HG03108 (cell line): ENCODE data around the gene TLX3.
A peak's percentile ranks its signal among the peaks of the same experiment; 100 is the strongest.
"Not testable (repeated sequence)": the region's sequence is repeated elsewhere in the genome, so short reads cannot be mapped to it uniquely, and the experiment has no call there.

ENCODE experiments used
- ATAC-seq: cut with Tn5 transposase; IDR thresholded peaks from one replicate; pipeline ENCODE4 v1.9.1; 2021; ENCODE audit warnings: moderate library complexity; ENCODE audit not compliant: unreplicated experiment

TLX3 gene

DNA sequence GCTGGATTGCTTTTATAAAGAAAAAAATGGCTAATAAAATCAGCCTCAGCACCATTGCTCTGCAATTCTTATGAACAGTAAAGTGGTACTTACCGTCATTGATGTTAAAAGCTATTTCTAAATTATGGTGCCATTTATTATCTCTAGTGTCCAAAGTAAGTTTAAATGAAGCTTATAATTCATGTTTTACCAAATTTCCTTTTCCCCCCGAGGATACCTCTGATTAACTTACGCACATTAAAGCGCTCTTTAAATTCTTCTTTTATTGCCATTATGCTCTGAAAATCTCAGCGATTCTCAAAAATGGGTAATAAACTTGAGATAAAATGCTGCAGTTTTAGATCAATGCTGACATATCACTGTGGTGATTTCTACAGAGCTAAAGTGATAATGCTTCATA is 13.5 kb downstream of the TLX3 start:
- no peak for ATAC-seq

DNA sequence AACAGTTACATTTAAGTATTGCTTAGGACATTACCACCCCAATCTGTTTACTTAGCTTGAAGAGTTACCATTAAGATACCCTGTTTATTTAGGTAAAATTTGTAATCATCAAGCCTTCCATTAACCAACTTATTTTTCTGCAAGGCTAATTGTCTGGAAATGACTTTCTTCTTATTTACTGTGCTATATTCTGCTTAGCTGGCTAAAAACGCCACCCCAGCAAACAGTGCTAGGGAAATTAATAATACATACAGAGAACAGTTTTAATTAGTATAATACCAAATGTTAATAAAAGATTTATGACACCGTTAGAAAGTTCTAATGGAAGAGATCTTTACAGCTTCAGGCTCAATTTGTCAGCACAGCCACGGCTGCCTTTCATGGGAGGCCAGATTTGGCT is 14.0 kb downstream of the TLX3 start:
- no peak for ATAC-seq

DNA sequence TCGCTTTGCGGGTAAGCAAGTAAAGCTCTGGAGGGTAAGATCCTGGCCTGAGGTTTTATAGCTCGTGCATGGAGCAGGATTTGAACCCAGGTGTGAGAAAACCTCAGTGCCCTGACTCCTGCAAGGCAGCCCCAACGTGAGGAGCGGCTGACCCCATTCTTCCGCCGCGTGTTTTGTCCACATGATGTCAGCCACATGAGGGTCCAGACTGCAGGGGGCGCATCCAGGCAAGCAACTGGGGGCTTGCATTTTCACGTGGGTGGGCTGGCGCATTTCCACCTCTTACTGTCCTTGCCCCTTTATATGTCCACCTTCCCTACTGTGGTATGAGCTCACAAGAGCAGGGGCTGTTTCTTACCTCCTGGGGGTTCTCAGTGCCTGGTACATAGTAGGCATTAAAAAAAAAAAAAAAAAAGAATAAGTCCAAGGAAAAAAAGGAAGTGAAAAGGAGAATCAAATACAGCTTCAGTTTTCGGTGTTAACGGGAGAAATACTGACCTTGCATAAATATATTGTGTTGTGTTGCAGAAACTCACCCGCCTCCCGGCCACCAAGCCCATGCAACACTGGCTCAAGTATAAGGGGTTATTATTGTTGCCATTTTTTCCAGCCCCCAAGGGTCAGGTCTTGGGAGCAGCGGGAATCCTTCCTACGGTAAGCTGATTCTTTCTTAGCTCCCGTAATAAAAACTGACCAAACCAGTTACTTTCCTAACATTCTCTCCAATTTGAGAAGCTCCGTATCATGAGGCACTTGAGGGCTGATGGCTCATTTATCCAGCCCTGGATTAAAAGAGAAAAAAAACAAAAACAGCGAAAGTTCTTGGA is 15.0 kb downstream of the TLX3 start:
- no peak for ATAC-seq

DNA sequence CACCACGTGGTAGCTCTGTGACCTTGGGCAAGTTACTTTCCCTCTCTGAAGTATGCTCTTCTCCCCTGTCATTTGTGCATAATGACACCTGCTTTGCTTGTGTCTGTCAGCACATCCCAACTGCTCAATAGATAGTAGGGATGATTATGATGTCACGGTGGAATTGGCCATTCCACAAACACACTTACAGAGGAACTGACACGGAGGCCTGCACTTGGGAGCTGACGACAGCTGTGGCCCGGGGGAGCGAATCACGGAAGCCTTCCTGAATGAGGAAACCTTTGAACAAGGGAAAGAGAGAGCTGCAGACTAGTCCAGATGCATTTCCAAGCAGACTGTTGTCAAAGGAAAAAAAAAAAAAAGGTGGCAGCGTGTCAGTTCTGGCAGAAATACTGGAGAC is 21.0 kb downstream of the TLX3 start:
- no peak for ATAC-seq

DNA sequence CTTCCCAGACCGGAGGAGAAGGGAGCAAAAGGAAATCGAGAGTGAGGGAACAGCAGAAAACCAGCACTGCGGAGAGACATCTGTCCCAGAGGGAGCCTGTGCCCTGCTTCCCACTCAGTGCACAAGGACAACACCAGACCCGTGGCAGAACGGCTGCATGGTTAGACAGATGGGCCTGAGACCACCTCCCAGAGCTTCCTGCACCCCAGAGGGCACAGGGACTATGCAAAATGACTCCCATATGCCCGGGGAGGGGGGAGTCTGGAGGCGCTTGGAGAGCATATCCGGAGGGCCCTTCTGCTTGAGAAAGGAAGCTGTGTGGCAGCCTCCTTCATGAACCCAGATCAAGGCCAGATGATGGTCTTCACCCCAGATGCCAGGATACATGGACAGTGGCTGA is 26.6 kb downstream of the TLX3 start:
- no peak for ATAC-seq

DNA sequence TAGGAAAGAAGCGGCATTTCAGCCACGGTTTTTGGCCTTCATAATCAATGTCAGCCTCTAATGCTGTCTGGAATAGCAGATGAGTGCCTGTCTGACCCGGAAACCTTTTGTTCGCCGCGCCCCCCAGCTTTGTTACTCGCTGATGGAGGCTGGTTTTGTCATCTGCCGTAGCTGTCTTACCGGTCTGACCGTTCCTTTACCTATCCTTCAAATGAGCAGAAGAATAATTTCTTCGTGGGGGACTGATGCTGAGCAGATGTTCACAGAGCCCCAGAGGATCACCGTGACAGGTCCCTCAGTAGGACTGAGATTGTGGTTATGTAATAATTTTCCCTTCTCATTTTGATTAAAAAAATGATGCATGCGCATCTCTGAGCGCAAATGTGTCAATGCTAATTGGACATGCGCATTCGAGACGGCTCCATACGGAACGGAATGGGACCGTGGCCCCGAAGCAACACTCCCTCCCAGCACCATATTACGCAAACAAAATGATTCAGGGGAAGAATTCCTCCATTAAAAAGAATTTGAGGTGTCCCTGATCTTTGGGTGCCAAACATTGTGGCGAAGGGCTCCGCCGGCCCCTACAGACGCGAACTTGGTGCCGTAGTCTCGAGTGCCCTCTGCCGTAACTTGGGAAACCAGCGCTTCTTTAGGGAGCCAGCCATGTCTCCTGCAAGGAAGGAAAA is 27.6 kb downstream of the TLX3 start:
- no peak for ATAC-seq

DNA sequence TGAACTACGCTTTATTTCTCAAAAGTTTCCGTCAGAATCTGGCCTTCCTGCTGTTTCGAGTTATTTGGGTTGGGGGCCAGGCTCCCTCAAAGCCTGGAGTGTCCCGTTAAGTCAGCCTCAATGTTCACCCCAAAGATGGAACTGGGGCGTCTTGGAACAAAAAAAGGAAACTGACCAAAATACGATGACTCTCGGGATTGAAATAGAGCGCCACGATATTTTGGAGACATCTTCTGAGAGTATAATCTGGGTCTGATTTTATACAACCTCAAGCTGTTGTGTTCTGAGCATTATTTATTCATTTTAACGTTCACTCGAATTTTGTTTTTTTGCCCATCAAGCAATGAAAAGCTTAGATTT is 28.1 kb downstream of the TLX3 start:
- no peak for ATAC-seq

DNA sequence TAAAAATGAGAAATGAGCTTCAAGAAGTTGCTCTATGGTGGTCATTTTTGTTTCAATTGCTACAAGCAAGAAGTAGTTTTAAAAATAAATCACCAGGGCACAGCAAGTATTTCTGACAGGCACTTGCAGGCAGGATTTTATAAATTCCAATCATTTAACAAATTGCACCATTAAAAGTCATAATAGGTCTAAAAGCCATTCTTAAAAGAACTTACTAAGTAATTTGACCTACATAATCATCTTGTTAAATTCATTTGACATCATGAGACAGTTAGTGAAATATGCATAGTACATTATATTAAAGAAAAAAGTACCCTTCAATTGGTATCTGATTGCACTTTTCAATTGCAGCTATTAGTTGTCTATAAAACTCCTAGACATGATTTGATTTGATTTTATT is 31.0 kb downstream of the TLX3 start:
- no peak for ATAC-seq

DNA sequence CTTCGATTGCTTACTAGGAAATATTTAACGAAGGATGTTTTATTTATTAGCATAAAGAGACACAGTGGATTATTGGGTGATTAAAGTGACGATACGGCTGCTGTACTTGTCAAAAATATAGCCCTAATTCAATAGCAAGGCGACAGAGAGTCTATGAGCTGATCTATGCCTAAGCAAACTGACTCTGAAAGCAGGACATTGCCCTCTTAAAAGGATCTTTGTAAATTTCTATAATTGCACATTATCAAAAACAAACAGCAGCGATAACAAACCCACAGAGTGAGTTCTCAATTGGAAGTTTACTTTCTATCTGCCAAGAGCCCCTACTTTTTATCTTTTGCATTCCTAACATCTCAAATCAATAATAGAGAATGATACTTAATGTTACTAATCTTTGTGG is 31.4 kb downstream of the TLX3 start:
- no peak for ATAC-seq

DNA sequence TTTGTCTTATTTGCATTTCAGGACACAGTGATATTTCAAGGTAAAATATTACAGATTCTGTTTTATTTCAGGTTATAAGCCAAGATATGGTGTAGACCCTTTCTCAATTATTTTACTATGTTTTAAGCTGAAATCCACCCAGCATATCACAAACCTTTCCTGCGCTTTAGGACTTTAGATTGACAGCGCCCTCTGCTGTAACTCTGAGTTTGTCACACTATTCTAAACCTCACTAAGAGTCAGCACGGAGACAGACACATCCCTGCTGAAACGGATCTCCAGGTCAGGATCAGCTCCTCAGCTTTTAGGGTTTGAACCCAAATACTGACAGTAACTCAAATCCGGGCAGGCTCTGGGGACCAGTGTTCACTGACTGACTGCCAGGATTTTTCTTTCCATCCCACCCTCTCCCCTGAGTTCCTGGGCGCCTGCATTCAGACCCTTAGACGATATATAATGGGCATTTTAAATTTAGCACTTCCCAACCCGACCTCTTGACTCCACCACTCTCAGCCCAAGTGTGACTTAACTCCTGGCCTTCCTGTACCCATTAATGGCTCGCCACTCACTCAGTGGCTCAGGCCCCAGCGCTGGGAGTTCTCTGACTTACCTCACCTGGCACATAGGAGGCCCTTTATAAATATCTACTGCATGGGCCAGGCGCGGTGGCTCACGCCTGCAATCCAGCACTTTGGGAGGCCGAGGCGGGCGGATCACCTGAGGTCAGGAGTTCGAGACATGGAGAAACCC is 33.5 kb downstream of the TLX3 start:
- ATAC-seq, result peak; percentile 67

DNA sequence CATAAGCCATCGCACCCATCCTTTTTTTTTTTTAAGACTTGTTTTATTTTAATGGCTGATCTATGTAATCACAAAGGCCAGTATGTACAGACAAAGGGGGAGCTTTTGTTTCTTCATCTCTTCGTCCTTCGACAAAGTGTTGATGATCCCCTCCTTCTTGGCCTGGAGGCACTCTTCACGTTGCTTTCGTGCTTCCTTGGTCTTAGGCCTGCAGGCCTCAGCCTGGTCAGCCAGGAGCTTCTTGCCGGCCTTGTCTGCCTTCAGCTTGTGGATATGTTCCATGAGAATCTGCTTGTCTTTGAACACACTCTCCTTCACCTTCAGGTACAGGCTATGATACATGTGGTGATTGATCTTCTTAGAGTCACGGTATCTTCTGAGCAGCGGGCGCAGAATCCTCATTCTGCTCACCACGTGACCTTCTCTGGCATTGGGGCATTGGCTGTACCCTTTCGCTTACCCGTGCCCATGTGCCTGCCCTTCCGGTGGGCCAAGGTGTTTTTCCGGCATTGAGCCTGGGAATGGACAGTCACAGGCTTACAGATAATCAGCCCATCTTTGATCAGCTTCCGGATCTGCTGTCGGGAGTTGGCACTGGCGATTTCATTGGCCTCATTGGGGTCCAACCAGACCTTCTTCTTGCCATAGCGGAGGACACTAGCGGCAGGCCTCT is 36.0 kb downstream of the TLX3 start:
- ATAC-seq, result no peak

DNA sequence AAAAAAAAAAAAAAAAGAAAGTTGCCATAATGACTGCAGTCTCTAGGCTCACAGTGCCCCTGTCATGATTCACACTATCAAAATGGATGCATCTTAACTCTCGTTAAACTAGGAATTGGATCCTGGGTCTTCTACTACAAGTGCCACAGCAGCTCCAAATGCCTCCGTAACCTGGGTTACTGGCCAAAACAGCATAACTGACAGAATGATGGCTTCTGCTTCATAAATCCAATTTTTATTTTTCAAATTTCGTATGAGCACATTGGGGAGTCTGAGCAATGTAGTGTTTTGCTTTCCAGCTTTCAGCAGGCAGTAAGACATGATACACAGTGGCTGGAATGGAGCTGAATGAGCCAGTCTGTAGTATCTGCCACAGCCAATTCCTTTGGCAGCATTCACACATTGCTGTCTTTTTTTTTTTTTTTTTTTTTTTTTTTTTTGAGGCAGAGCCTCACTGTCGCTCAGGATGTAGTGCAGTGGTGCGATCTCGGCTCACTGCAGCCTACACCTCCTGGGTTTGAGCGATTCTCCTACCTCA is 42.6 kb downstream of the TLX3 start:
- no peak for ATAC-seq

DNA sequence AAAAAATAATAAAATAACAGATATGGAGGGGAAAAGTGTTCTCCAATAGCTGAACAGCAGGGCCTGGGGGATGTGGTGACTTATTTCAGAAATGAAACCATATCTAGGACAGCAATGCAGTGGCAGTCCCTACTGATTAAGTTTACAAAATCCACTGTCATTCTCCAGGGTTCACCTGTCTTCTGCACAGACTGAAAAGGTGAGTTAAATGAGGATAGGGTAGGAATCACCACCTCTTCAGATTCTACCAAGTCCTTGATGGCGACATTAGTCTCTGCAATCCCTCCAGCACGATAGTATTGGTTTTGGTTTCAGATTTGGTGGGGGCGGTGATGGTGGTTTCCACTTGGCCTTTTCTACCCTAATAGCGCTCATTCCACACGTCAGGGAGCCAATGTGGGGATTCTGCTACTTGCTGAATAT is 46.3 kb downstream of the TLX3 start:
- ATAC-seq, result peak; percentile 78

DNA sequence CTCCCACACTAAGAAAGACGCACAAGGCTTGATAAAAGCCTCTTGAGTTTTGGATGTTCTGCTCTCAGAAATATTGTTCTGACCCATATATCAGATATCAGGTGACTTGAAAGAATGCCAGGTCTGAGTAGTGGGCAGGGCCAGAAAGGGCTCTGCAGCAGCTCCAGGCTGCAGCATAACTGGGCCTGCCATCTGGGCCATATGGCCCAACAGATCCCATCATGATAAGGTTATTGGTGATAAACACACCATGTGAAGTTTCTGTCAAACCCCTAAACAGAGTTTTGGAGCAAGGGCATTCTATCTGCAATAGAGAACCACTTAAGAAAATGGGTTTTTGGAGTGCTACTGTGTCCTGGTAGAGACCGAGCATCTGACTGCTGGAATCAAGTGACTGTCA is 48.8 kb downstream of the TLX3 start:
- no peak for ATAC-seq

DNA sequence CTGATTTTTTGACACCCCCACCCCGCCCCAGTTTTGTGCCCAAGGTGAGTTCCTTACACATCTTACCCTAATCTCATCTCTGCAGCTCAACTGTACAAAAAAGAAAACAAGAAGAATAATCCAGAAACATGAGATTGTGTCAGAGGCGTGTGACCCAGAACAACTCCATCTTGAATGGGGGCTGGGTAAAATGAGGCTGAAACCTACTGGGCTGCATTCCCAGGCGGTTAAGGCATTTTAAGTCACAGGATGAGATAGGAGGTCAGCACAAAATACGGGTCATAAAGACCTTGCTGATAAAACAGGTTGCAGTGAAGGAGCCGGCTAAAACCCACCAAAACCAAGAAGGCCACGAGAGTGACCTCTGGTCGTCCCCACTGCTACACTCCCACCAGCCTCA is 52.1 kb downstream of the TLX3 start:
- ATAC-seq, result not testable (repeated sequence)
